Hepatocyte (in vitro differentiated cells): ENCODE results near the gene ZNF500.

Experiments
- EZH2 ChIP-seq: fragments of 200-600 bp; sonication (generic); IDR thresholded peaks from 2 replicates; pipeline ENCODE4 v1.6.1; 2016; ENCODE audit warnings: antibody characterized with exemption, mild to moderate bottlenecking, borderline replicate concordance
- EZH2phosphoT487 ChIP-seq: fragments of 200-600 bp; sonication (generic); IDR thresholded peaks from one replicate; pipeline ENCODE4 v1.6.1; 2018; ENCODE audit warnings: antibody characterized with exemption, mild to moderate bottlenecking, low read depth, moderate library complexity; ENCODE audit not compliant: unreplicated experiment, severe bottlenecking
- TF ChIP-seq, protein P1 (sequence below): fragments of 200-600 bp; sonication (generic); IDR thresholded peaks from 2 replicates; pipeline ENCODE4 v1.5.1; 2016; ENCODE audit warnings: antibody characterized with exemption, mild to moderate bottlenecking; ENCODE audit not compliant: poor library complexity

DNA sequence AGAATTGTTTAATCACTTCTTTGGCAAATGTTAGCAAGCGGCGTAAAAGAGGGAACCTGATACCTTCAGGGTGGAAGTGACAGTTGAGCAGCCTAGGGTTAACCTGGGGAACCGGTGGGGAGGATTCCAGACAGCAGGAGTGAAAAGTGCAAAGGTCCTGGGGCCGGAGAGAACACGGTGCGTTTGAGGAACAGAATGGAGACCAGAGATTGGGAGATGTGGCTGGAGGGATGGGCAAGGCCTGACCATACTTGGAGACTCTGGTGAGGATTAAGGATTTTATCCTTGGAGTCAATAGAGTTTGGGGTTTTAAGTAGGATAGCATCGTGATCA lies 2.3 kb upstream of the ZNF500 start:
- TF ChIP-seq, protein P1, sequence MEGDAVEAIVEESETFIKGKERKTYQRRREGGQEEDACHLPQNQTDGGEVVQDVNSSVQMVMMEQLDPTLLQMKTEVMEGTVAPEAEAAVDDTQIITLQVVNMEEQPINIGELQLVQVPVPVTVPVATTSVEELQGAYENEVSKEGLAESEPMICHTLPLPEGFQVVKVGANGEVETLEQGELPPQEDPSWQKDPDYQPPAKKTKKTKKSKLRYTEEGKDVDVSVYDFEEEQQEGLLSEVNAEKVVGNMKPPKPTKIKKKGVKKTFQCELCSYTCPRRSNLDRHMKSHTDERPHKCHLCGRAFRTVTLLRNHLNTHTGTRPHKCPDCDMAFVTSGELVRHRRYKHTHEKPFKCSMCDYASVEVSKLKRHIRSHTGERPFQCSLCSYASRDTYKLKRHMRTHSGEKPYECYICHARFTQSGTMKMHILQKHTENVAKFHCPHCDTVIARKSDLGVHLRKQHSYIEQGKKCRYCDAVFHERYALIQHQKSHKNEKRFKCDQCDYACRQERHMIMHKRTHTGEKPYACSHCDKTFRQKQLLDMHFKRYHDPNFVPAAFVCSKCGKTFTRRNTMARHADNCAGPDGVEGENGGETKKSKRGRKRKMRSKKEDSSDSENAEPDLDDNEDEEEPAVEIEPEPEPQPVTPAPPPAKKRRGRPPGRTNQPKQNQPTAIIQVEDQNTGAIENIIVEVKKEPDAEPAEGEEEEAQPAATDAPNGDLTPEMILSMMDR, result no peak
- TF ChIP-seq EZH2, result no peak
- TF ChIP-seq EZH2phosphoT487, result no peak
